ENCODE data around the gene CSDE1. TPM values are rescaled to one million over a fixed set of nuclear protein-coding genes. Genes with fewer than 3 reads are reported as not detected.
A peak's percentile ranks its signal among the peaks of the same experiment; 100 is the strongest.
"Not testable (repeated sequence)": the region's sequence is repeated elsewhere in the genome, so short reads cannot be mapped to it uniquely, and the experiment has no call there.

The CSDE1 gene
- total RNA-seq (1,000 to 10,000 TPM in 2 of 7 donors, 100 to 1,000 TPM in 5; 407 to 1,126 (median 475) TPM), polyA plus RNA-seq (100 to 1,000 TPM; 102 to 134 (median 120) TPM)
- long read RNA-seq, donor 1, full-length matches to known transcripts, result 30 of 97 reads
- long read RNA-seq, donor 1, partial matches to known transcripts, result 67 of 97 reads
- long read RNA-seq, donor 1, other reads (novel, unspliced or antisense), result 0 of 97 reads
- long read RNA-seq, donor 2, full-length matches to known transcripts, result 30 of 61 reads
- long read RNA-seq, donor 2, partial matches to known transcripts, result 31 of 61 reads
- long read RNA-seq, donor 2, other reads (novel, unspliced or antisense), result 0 of 61 reads

DNA sequence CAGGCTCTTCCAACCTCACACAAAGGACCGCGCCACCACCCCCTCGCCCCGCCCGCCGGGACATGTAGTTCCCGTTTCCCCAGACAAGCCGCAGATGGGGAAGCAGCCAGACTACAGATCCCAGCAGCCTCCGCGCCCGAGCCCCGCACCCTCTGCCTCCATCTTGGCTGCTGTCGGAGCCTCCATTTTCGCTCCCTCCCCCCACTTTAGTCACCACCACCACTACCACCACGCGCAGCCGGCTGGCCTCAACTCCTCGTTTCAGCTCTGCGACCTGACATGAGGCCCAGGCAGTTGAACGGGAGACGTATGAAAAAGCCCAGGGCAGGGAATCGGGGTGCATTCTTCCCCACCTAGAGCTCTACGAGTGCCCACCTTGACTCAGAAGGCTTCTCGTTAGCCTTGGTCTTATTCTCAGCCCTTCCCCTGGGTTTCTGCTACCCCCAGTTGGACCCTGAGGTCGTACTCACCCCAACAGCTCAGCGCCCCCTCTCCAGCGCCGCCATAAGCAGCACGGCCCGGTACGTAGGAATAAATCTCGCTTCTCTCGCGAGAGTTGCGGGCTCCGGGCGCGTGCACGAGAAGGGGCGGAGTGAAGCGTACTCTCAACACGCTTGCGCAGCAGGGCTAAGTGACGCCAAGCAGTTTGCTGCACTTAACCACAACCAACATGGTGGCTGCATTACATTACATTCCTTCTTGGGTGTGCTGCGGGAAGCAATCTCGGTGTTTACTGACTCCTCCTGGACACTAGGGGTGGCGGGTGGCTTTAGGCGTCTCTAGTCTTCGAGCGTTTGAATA lies at the start of gene CSDE1:
CSDE1 (minus strand) TSS at position 530 of the 801 bp plus-strand sequence. CDS start 18,094 bp downstream, outside the sequence.
- WGBS, 5 donors, result 0 to 1% (median 0%) methylated on average over 47 to 50 of the region's 50 CpGs
- Histone ChIP-seq H3K27ac (peak within 1 kb of the TSS; percentile 98 to 100 (median 100)), H3K27me3 (replicated peaks in 1 of 7) (no peaks in the 10 kb centered on the region), H3K36me3 (no peaks in the 10 kb centered on the region), H3K4me3 (peak within 1 kb of the TSS; percentile 61 to 84 (median 80)), H3K4me1 (peaks cover 41 to 54% (median 51%) of the 10 kb centered on the region in 6 donors), H3K9me3 (peaks cover 0 to under 1% (median 0%) of the 10 kb centered on the region in 8 donors)
- peak; percentile 97 to 98 (median 97) for TF ChIP-seq POLR2AphosphoS5 (IDR thresholded peaks at IDR 0.05)
- TF ChIP-seq, protein P1, sequence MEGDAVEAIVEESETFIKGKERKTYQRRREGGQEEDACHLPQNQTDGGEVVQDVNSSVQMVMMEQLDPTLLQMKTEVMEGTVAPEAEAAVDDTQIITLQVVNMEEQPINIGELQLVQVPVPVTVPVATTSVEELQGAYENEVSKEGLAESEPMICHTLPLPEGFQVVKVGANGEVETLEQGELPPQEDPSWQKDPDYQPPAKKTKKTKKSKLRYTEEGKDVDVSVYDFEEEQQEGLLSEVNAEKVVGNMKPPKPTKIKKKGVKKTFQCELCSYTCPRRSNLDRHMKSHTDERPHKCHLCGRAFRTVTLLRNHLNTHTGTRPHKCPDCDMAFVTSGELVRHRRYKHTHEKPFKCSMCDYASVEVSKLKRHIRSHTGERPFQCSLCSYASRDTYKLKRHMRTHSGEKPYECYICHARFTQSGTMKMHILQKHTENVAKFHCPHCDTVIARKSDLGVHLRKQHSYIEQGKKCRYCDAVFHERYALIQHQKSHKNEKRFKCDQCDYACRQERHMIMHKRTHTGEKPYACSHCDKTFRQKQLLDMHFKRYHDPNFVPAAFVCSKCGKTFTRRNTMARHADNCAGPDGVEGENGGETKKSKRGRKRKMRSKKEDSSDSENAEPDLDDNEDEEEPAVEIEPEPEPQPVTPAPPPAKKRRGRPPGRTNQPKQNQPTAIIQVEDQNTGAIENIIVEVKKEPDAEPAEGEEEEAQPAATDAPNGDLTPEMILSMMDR (IDR thresholded peaks at IDR 0.05 in 8 of 11, conservative IDR thresholded peaks at IDR 0.05 in 3 of 11), result peak in 8 of 11 experiments; percentile 14 to 50 (median 40)
- peak; percentile 65 to 79 (median 73) for TF ChIP-seq POLR2A (IDR thresholded peaks at IDR 0.05)
- DNase-seq, result peak; percentile 99
- intact Hi-C loops (cut with DNase I; ENCODE audit: low total_unique reads), result loop anchor here (5.0 kb wide), 1 partner anchor 40 kb away; the partner anchor contains the start of gene NRAS

DNA sequence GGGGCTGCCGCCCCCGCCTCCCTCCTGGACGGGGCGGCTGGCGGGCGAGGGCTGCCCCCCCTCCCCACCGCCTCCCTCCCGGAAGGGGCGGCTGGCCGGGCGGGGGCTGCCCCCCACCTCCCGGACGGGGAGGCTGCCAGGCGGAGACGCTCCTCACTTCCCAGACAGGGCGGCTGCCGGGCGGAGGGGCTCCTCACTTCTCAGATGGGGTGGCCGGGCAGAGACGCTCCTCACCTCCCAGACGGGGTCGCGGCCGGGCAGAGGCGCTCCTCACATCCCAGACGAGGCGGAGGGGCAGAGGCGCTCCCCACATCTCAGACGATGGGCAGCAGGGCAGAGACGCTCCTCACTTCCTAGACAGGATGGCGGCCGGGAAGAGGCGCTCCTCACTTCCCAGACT lies 46.7 kb upstream of the CSDE1 start:
- WGBS, 5 donors, result 94 to 100% (median 96%) methylated on average over 6 to 32 of the region's 33 CpGs
- H3K9me3 ChIP-seq; DNase-seq; H3K4me3 ChIP-seq; H3K27ac ChIP-seq; H3K4me1 ChIP-seq; intact Hi-C loops (cut with DNase I; ENCODE audit: low total_unique reads); H3K36me3 ChIP-seq: not testable (repeated sequence)
- peaks cover 0 to 19% (median 0%) of the 10 kb centered on the region in 7 donors for H3K27me3 ChIP-seq (replicated peaks in 1 of 7)

DNA sequence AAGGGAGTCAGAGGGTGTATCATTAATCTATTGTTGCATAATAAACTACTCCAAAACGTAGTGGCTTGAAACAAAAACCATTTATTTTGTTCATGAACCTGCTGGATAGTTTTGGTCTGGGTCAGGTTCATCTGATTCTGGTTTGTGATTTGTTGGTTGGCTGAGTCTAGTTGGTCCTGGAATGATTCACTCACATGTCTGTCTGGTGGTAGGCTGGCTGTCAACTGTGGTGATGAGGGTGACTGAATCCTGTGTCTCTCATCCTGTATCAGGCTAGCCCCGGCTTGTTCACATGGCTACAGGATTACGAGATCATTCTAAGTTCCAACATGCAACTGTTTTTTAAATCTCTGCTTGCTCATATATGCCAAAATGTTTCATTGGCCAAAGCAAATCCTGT lies 45.2 kb upstream of the CSDE1 start:
- H3K9me3 ChIP-seq, result peaks cover 0 to 4% (median 0%) of the 10 kb centered on the region in 8 donors
- 69 to 86% (median 75%) methylated on average over 3 of the region's 3 CpGs for WGBS, 5 donors
- TF ChIP-seq POLR2AphosphoS5 (IDR thresholded peaks at IDR 0.05), result no peak
- no peak for TF ChIP-seq POLR2A (IDR thresholded peaks at IDR 0.05)
- TF ChIP-seq, protein P1 (IDR thresholded peaks at IDR 0.05 in 8 of 11, conservative IDR thresholded peaks at IDR 0.05 in 3 of 11), result no peak
- no peak for DNase-seq
- no peaks in the 10 kb centered on the region for H3K4me1 ChIP-seq
- no peaks in the 10 kb centered on the region for H3K36me3 ChIP-seq
- intact Hi-C loops (cut with DNase I; ENCODE audit: low total_unique reads), result no loop called here
- H3K4me3 ChIP-seq, result no peak overlapping the region
- H3K27me3 ChIP-seq (replicated peaks in 1 of 7), result peaks cover 0 to 14% (median 0%) of the 10 kb centered on the region in 7 donors
- H3K27ac ChIP-seq, result no peak overlapping the region

DNA sequence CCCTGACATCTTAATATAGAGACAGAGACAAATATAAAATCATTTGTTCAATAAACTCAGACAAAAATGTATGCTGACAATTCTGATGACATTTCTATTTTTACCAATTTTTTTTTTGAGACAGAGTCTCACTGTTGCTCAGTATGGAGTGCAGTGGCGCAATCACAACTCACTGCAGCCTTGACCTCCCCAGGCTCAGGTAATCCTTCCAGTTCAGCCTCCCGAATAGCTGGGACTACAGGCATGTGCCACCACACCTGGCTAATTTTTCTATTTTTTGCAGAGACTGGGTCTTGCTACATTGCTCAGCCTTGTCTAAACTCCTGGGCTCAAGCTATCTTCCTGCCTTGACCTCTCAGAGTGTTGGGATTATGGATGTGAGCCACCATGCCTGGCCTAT lies 36.3 kb upstream of the CSDE1 start:
- WGBS, 5 donors, result 74 to 91% (median 87%) methylated on average over 2 of the region's 2 CpGs
- H3K36me3 ChIP-seq, result no peaks in the 10 kb centered on the region
- no peak overlapping the region for H3K4me3 ChIP-seq
- no peak for TF ChIP-seq POLR2A (IDR thresholded peaks at IDR 0.05)
- TF ChIP-seq POLR2AphosphoS5 (IDR thresholded peaks at IDR 0.05), result no peak
- intact Hi-C loops (cut with DNase I; ENCODE audit: low total_unique reads), result no loop called here
- no peaks in the 10 kb centered on the region for H3K9me3 ChIP-seq
- no peaks in the 10 kb centered on the region for H3K4me1 ChIP-seq
- DNase-seq, result no peak
- H3K27me3 ChIP-seq (replicated peaks in 1 of 7), result peaks cover 0 to 22% (median 0%) of the 10 kb centered on the region in 7 donors
- H3K27ac ChIP-seq, result no peak overlapping the region

GRCh38 chr1:114790581-114790980 lies 32.8 kb upstream of the CSDE1 start:
- H3K27ac ChIP-seq; H3K4me3 ChIP-seq; H3K36me3 ChIP-seq; DNase-seq; intact Hi-C loops (cut with DNase I; ENCODE audit: low total_unique reads); H3K4me1 ChIP-seq: not testable (repeated sequence)
- 92 to 97% (median 94%) methylated on average over 14 to 25 of the region's 25 CpGs; no CpG with 5 or more reads in 1 of the 5 donors for WGBS, 5 donors
- Histone ChIP-seq H3K9me3 (peaks cover 0 to 21% (median 15%) of the 10 kb centered on the region in 8 donors), H3K27me3 (replicated peaks in 1 of 7) (peaks cover 0 to 20% (median 0%) of the 10 kb centered on the region in 7 donors)

GRCh38 chr1:114786440-114786839 lies 28.7 kb upstream of the CSDE1 start:
- intact Hi-C loops (cut with DNase I; ENCODE audit: low total_unique reads); H3K36me3 ChIP-seq; H3K4me1 ChIP-seq; H3K4me3 ChIP-seq; DNase-seq; H3K27ac ChIP-seq; H3K27me3 ChIP-seq (replicated peaks in 1 of 7): not testable (repeated sequence)
- peaks cover 0 to 26% (median 19%) of the 10 kb centered on the region in 8 donors for H3K9me3 ChIP-seq
- WGBS, 5 donors, result 82 to 100% (median 88%) methylated on average over 1 of the region's 1 CpG

Measured in spleen (tissue), 13 donors.